Endothelial cell of umbilical vein (primary cell): ENCODE results near the gene XRCC1. TPM values are rescaled to one million over a fixed set of nuclear protein-coding genes. Genes with fewer than 3 reads are reported as not detected.

ENCODE experiments used
- BruUV-seq: library from RNA; stranded (reverse); fragments of 400-500 nt; replicated peaks from 2 replicates; lab custom pipeline; 2021; lab: Mats Ljungman, UMichigan
- CTCF ChIA-PET: fragments of 300-600, 350-600 bp; sonication (Branson Sonifier 250); formaldehyde crosslinking; loops from one replicate; lab custom pipeline; 2021; ENCODE audit warnings: antibody characterized with exemption, inconsistent platforms; lab: Charles Lee
- POLR2A ChIA-PET: fragments of 300-600, 350-600 bp; sonication (Branson Sonifier 250); formaldehyde crosslinking; loops from one replicate; lab custom pipeline; 2021; ENCODE audit warnings: antibody characterized with exemption, inconsistent platforms; lab: Charles Lee
- DNase-seq: peaks from one replicate; pipeline ENCODE4 v3.0.0-alpha.2; 2011; ENCODE audit warnings: low read depth, low spot score
- FAIRE-seq: peaks from 2 replicates; lab custom pipeline; 2011; peaks lifted over from hg19 to GRCh38; lab: Jason Lieb, UNC
- H2AFZ ChIP-seq: 2 replicates; pipeline ENCODE4 v1.6.0; 2012; ENCODE audit warnings: low read depth, low read length, control low read depth, inconsistent platforms
- H3K27ac ChIP-seq: 2 replicates; pipeline ENCODE4 v1.5.1; 2011; ENCODE audit warnings: low read depth, mild to moderate bottlenecking, control low read depth, low read length, moderate library complexity; ENCODE audit not compliant: insufficient read depth
- H3K27me3 ChIP-seq, 2 experiments: 2 replicates each; pipeline versions ENCODE4 v1.6.0 to v1.6.1; 2011; ENCODE audit warnings: low read length in 2 of 2, mixed read lengths in 1 of 2; ENCODE audit not compliant: control insufficient read depth in 2 of 2, insufficient read depth in 2 of 2
- H3K36me3 ChIP-seq, 2 experiments: 2 replicates in 1 of 2; 3 replicates in 1 of 2; pipeline ENCODE4 v1.5.1; 2011; ENCODE audit warnings: low read length in 2 of 2, mild to moderate bottlenecking in 1 of 2, moderate library complexity in 1 of 2; ENCODE audit not compliant: control insufficient read depth in 2 of 2, insufficient read depth in 2 of 2; ENCODE audit errors: extremely low read depth in 1 of 2
- H3K4me1 ChIP-seq: 3 replicates; pipeline ENCODE4 v1.5.1; 2011; ENCODE audit warnings: mild to moderate bottlenecking, low read length; ENCODE audit not compliant: control insufficient read depth, insufficient read depth; ENCODE audit errors: extremely low read depth
- H3K4me2 ChIP-seq: 2 replicates; pipeline ENCODE4 v1.6.1; 2011; ENCODE audit warnings: low read length, control low read depth, mixed read lengths; ENCODE audit not compliant: insufficient read depth
- H3K4me3 ChIP-seq, 3 experiments: fragments of 200-600 bp in 1 of 3; sonication (generic), shearing (Covaris generic) in 1 of 3; replicated peaks in 1 of 3; 2 replicates each; pipeline ENCODE4 v1.5.1; 2011 to 2016; ENCODE audit warnings: control low read depth in 3 of 3, low read length in 3 of 3, mild to moderate bottlenecking in 2 of 3, inconsistent platforms in 1 of 3, low read depth in 1 of 3, moderate library complexity in 1 of 3; ENCODE audit not compliant: insufficient read depth in 1 of 3
- H3K79me2 ChIP-seq: 2 replicates; pipeline ENCODE4 v1.6.0; 2012; ENCODE audit warnings: low read length, inconsistent platforms; ENCODE audit not compliant: control insufficient read depth, insufficient read depth
- H3K9ac ChIP-seq: replicated peaks from 2 replicates; pipeline ENCODE3; 2011; ENCODE audit warnings: low read length, control low read depth; ENCODE audit not compliant: insufficient read depth; ENCODE audit errors: extremely low read depth
- H3K9me1 ChIP-seq: replicated peaks from 3 replicates; pipeline ENCODE4 v1.6.0; 2011; ENCODE audit warnings: mild to moderate bottlenecking, low read length; ENCODE audit not compliant: control insufficient read depth, insufficient read depth; ENCODE audit errors: extremely low read depth
- H3K9me3 ChIP-seq: replicated peaks from 2 replicates; pipeline ENCODE4 v1.5.1; 2012; ENCODE audit warnings: low read length, inconsistent platforms; ENCODE audit not compliant: control insufficient read depth, insufficient read depth
- H4K20me1 ChIP-seq: replicated peaks from 2 replicates; pipeline ENCODE3; 2011; ENCODE audit warnings: mild to moderate bottlenecking, low read length; ENCODE audit not compliant: control insufficient read depth, insufficient read depth; ENCODE audit errors: extremely low read depth
- EZH2 ChIP-seq: IDR thresholded peaks from 2 replicates; pipeline ENCODE4 v1.6.1; 2012; ENCODE audit warnings: borderline replicate concordance, low read depth, mild to moderate bottlenecking, moderate library complexity, low read length, inconsistent platforms; ENCODE audit not compliant: severe bottlenecking
- FOS ChIP-seq: IDR thresholded peaks from 2 replicates; pipeline ENCODE4 v1.6.1; 2011; ENCODE audit warnings: mild to moderate bottlenecking, low read length, moderate library complexity, borderline replicate concordance; ENCODE audit not compliant: insufficient read depth
- GATA2 ChIP-seq: IDR thresholded peaks from 2 replicates; pipeline ENCODE4 v1.7.0; 2011; ENCODE audit warnings: low read depth, mild to moderate bottlenecking, moderate library complexity, mixed read lengths, low read length; ENCODE audit not compliant: insufficient read length, insufficient read depth
- JUN ChIP-seq: IDR thresholded peaks from 2 replicates; pipeline ENCODE4 v1.6.1; 2011; ENCODE audit warnings: borderline replicate concordance, low read depth; ENCODE audit not compliant: insufficient read length, insufficient read depth
- MYC ChIP-seq: IDR thresholded peaks from one replicate; pipeline ENCODE4 v1.6.1; 2011; ENCODE audit warnings: mild to moderate bottlenecking, low read depth, low read length
- POLR2A ChIP-seq: IDR thresholded peaks from 2 replicates; pipeline ENCODE4 v1.6.1; 2012; ENCODE audit warnings: low read depth, mild to moderate bottlenecking, control low read depth, low read length
- POLR2AphosphoS5 ChIP-seq: IDR thresholded peaks from 2 replicates; pipeline ENCODE4 v1.6.1; 2012; ENCODE audit warnings: low read depth, mild to moderate bottlenecking, control low read depth, low read length, moderate library complexity; ENCODE audit not compliant: insufficient read depth
- dilution Hi-C: fragments of 300-500 bp; cut with MboI; formaldehyde crosslinking; loops from one replicate; pipeline ENCODE4 v1.15.0; 2019; ENCODE audit warnings: low sequenced_read_pairs; ENCODE audit not compliant: extremely low pct_ligation_motif_present
- intact Hi-C: fragments of 100-400 bp; cut with micrococcal nuclease; formaldehyde crosslinking; loops from one replicate; pipeline ENCODE4 v1.10.0; 2022
- polyA plus RNA-seq, 4 experiments: library from polyadenylated mRNA; depleted of rRNA in 3 of 4; stranded (reverse) in 3 of 4; unstranded in 1 of 4; fragments of >200 nt; gene quantifications; 2 replicates each; pipeline versions ENCODE4 v1.2.1 to v1.2.3, GENCODE V29; 2011 to 2012; ENCODE audit warnings: missing spikeins in 1 of 4
- total RNA-seq: library from RNA; stranded (reverse); gene quantifications from 2 replicates; pipeline ENCODE4 v1.2.3, GENCODE V29; 2021
- TF ChIP-seq, protein P1 (sequence below): IDR thresholded peaks from 2 replicates; pipeline ENCODE4 v1.6.1; 2011; ENCODE audit not compliant: insufficient read depth, insufficient read length
- TF ChIP-seq, protein P2 (sequence below), 2 donors: IDR thresholded peaks; 1 replicate in 1 of 2; 2 replicates in 1 of 2; pipeline ENCODE4 v1.5.1; 2011; ENCODE audit warnings: low read length in 2 of 2, mild to moderate bottlenecking in 2 of 2, moderate library complexity in 2 of 2, control low read depth in 1 of 2, inconsistent platforms in 1 of 2, low read depth in 1 of 2; ENCODE audit not compliant: insufficient read depth in 1 of 2; ENCODE audit errors: extremely low read depth in 1 of 2

Gene XRCC1
- total and polyA plus RNA-seq, 2 donors (not counting 3 experiments of a cell fraction or from before 2014, with no cell fraction given): 29.5 to 39.3 TPM

- no peak for TF ChIP-seq MYC
- TF ChIP-seq, protein P1, sequence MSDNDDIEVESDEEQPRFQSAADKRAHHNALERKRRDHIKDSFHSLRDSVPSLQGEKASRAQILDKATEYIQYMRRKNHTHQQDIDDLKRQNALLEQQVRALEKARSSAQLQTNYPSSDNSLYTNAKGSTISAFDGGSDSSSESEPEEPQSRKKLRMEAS: no peak
- TF ChIP-seq JUN: no peak
- no peak for TF ChIP-seq POLR2A
- TF ChIP-seq EZH2: no peak
- no peak for TF ChIP-seq GATA2
- no peak for TF ChIP-seq FOS
- TF ChIP-seq POLR2AphosphoS5: no peak
- TF ChIP-seq, protein P2, sequence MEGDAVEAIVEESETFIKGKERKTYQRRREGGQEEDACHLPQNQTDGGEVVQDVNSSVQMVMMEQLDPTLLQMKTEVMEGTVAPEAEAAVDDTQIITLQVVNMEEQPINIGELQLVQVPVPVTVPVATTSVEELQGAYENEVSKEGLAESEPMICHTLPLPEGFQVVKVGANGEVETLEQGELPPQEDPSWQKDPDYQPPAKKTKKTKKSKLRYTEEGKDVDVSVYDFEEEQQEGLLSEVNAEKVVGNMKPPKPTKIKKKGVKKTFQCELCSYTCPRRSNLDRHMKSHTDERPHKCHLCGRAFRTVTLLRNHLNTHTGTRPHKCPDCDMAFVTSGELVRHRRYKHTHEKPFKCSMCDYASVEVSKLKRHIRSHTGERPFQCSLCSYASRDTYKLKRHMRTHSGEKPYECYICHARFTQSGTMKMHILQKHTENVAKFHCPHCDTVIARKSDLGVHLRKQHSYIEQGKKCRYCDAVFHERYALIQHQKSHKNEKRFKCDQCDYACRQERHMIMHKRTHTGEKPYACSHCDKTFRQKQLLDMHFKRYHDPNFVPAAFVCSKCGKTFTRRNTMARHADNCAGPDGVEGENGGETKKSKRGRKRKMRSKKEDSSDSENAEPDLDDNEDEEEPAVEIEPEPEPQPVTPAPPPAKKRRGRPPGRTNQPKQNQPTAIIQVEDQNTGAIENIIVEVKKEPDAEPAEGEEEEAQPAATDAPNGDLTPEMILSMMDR (IDR thresholded peaks at IDR 0.05; ENCODE audit: extremely low read depth in 1 of 2, insufficient read depth in 1 of 2, low read depth in 1 of 2, low read length in 2 of 2): no peak
- Histone ChIP-seq H3K27ac (no peak overlapping the region), H3K9ac (no peak overlapping the region), H3K4me2 (no peak overlapping the region), H3K9me1 (no peaks in the 10 kb centered on the region), H3K36me3 (no peaks in the 10 kb centered on the region), H2AFZ (no peak overlapping the region), H4K20me1 (no peaks in the 10 kb centered on the region), H3K79me2 (no peaks in the 10 kb centered on the region), H3K9me3 (no peaks in the 10 kb centered on the region), H3K27me3 (no peaks in the 10 kb centered on the region), H3K4me1 (peaks cover 7% of the 10 kb centered on the region), H3K4me3 (no peak overlapping the region)
- dilution Hi-C loops (no loop called here), intact Hi-C loops (no loop called here)
- POLR2A ChIA-PET: no interaction called here
- DNase-seq: no peak
- CTCF ChIA-PET: interaction anchor here (1.2 to 2.7 kb wide), 2 partner anchors 16 to 24 kb away, joined by 6 to 9 read pairs; no protein-coding TSS in a partner anchor
- BruUV-seq: no TSS peak
- FAIRE-seq: no peak
Measured at GRCh38 chr19:43578787-43579186, 3.5 kb upstream of the XRCC1 start.
